AG10803 (cell line): ENCODE data around the gene ALOX5AP.
A peak's percentile ranks its signal among the peaks of the same experiment; 100 is the strongest.

ENCODE experiments used
- DNase-seq: peaks from one replicate; pipeline ENCODE4 v3.0.0; 2010; ENCODE audit warnings: low read depth
- H3K4me3 ChIP-seq: 2 replicates; pipeline ENCODE4 v1.5.1; 2011; ENCODE audit warnings: mild to moderate bottlenecking, low read length, control low read depth
- CTCF ChIP-seq: conservative IDR thresholded peaks from 2 replicates; pipeline ENCODE4 v1.5.1; 2011; ENCODE audit warnings: mild to moderate bottlenecking, low read length, control low read depth, inconsistent platforms

Gene ALOX5AP

DNA sequence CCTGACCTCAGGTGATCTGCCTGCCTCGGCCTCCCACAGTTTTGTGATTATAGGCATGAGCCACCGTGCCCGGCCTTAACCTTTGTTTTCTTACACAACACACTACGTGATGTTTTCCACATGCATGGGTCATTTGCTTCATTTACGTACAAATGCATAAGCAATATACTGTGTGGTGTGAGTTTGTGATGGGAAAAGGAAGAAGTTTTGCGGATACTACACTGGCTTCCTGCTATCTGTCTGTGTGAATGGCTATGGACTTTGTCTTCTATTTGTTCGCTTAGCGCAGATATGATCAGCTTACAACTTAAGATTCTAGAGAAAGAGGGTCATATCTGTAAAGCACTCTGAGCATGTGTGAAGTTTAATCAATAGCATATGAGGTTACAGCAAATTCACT is 5.5 kb upstream of the ALOX5AP start:
- no peak for TF ChIP-seq CTCF
- H3K4me3 ChIP-seq = no peak overlapping the region
- no peak for DNase-seq

- DNase-seq = no peak
- no peak overlapping the region for H3K4me3 ChIP-seq
- no peak for TF ChIP-seq CTCF
These were observed 4.8 kb upstream of the ALOX5AP start for GRCh38 chr13:30730526-30730925.

DNA sequence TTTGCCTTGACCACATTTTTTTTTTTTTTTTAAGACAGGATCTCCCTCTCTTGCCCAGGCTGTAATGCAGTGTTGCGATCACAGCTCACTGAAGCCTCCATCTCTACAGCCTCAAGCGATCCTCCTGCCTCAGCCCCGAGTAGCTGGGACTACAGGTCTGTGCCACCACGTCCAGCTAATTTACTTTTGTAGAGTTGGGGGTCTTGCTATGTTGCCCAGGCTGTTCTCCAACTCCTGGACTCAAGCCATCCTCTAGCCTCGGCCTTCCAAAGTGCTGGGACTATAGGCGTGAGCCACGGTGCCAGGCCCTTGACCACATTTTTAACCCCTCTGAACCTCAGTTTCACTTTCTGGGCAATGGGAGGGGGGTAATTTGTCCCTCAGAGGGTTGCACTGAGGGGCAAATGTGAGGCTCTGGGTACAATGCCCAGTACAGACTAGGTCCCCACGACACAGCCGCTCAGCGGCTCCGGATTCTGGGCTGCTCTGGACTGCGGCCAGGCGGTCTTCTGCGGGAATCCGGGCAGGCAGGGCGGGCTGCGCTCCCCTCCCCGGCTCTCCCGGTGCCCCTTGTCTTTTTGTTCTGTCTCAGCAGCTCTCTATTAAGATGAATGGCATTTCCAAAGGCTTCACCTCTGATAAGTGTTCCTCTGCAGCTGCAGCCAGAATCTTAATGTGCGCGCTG is 3.8 kb upstream of the ALOX5AP start:
- no peak for DNase-seq
- H3K4me3 ChIP-seq = no peak overlapping the region
- no peak for TF ChIP-seq CTCF

GRCh38 chr13:30732046-30732390 is 3.3 kb upstream of the ALOX5AP start:
- no peak for DNase-seq
- no peak for TF ChIP-seq CTCF
- H3K4me3 ChIP-seq = no peak overlapping the region

- TF ChIP-seq CTCF = no peak
- DNase-seq = peak; percentile 65
- no peak overlapping the region for H3K4me3 ChIP-seq
These were observed 904 bp upstream of the ALOX5AP start for GRCh38 chr13:30734439-30734838.

GRCh38 chr13:30735872-30736175 is 481 bp downstream of the ALOX5AP start:
- no peak for TF ChIP-seq CTCF
- H3K4me3 ChIP-seq = no peak overlapping the region
- no peak for DNase-seq

GRCh38 chr13:30736461-30737320 is 1.3 kb downstream of the ALOX5AP start:
- no peak for DNase-seq
- TF ChIP-seq CTCF = no peak
- no peak overlapping the region for H3K4me3 ChIP-seq
